ENCODE measurements around the gene LAMA2.
A peak's percentile ranks its signal among the peaks of the same experiment; 100 is the strongest.

Gene LAMA2

DNA sequence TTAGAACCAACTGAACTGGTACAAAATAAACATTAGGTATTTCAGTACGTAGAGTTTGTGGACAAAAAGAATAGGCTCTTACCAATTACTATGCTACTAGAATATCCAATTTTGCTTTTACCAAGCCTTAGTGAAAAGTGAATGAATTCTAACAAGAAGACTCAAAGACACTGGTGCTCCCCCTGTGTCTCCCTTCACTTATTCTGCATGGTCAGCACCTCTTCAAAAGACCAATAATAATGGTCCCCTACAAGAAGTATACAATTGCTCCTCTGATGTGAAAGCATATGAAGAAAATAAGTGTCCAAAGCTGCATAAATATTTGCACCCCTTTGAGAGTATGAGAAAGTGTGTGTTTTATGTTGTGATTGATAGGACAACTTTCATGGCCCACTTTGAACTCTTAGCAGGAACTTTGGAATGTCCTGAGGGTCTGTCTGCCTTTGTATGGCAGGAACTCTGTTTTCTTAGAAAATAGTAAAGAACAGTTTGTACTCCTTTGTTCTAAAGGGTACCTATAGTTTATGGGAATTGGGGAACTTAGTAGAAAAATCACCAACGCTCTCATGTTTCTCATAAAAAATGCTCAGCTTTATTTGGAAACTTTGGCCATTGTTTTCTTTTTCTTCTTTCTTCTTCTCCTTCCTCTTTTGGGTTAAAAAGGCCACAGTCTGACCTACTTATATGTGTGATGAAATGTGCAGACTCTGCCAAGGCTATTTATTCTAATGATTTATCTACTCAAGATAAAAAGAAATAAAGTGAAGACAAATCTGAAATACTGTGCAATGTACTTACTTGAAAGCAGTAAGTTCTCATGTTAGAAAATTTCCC lies 352.4 kb downstream of the LAMA2 start:
- DNase-seq, result no peak

DNA sequence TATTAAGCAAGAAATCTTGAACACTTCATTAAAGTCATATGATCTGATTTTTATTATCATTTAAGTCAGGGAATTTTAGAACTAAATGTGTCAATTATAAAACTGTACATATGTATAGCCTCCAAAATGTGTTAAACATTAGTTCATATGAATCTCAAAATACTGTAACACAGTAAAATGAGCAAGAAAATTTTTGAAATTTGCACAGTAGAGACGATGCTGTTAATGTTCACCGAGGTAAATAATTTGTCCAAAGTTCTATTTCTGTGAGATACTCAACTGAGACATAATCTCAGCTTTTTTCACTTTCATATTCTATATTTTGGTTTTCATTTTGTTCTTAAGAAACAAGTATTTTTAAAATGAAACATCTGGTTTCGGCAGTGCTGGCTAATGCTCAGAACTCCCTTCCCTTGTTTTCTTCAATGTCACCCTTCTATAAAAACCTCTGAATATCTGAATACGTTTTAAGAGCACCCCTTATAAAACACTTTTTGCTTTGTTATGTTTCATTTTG lies 353.1 kb downstream of the LAMA2 start:
- no peak for DNase-seq

DNA sequence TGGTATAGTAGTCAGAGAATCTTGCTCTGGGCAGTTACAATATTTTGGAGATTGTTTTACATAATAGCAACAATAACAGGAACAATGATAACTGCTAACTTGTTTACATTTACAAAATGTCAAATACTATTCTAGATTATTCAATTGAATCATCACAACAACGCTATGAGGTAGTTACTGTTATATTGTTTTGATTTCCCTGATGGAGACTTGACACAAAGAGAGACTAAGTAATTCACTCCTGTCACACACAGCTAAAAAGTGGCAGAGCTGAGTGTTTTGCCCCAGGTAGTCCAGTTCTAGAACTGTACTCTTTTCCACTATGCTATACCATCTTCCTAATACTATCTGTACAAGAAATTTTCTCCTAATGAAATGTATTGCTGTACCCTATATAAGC lies 356.1 kb downstream of the LAMA2 start:
- no peak for DNase-seq

DNA sequence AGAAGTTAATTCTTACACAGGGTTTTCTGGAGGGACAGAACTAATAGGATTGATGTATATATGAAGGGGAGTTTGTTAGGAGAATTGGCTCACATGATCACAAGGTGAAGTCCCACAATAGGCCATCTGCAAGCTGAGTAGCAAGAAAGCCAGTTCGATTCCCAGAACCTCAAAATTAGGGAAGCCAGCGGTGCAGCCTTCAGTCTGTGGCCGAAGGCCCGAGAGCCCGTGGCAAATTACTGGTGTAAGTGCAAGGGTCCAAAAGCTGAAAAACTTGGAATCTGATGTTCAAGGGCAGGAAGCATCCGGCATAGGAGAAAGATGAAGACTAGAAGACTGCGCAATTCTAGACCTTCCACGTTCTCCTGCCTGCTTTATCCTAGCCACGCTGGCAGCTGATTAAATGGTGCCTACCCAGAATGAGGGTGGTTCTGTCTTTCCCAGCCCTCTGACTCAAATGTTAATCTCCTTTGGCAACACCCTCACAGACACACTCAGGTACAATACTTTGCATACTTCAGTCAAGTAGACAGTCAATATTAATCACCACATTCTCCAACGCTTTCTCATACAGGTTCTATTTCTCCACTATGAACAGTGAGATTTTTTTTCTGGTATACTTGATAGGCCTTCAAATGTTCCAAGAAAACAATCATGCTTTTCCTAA lies 357.0 kb downstream of the LAMA2 start:
- no peak for DNase-seq

DNA sequence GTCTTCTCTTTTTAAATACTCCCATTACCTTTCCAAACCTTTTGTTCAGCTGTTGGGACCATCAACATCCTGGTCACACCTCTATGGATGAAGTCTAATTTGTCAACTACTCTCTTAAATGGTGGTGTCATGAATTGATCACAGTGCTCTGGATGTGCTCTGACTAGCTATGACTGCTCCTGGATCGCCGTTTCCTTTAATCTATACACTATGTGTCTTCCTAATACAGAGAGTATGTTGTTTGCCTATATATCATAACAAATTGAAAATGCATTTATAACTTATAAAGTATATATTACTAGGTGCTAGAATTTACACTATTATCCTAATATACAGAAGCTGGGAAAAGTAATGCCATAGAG lies 357.5 kb downstream of the LAMA2 start:
- DNase-seq, result no peak

DNA sequence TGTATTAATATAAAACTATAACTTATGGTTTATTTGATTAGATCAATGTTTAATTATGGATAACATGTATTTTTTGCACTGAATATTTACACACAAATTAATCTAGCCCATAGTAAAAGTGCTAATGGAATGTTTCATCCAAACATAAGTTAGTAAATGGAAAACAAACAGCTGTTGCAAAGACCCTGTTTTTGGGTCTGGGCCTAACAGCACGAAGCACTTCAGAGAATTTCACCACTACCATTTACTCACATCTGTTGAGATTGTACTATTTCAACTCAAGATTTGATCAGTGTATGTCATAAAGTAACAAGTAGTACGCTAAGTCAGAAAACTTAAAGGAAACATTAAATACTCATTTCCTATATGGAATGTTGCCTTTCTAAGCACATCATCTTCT lies 359.6 kb downstream of the LAMA2 start:
- no peak for DNase-seq

DNA sequence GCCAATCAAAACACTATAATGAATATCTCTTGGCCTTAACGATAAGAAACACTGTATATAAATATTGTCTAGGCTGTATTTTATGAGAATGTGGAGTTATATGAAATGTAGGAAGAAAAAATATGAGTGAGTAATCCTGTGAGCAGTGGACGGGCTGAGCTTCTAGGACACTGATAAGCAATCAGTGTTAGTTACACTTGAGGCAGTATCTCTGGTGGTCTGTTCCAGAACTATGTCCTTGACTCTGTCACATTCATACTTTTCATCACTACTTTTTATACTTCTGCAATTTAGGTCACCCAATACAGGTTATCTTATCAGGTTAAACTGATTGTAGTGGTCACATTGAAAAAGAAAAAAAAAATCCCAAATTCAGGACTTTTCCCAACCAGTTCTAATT lies 360.4 kb downstream of the LAMA2 start:
- no peak for DNase-seq

DNA sequence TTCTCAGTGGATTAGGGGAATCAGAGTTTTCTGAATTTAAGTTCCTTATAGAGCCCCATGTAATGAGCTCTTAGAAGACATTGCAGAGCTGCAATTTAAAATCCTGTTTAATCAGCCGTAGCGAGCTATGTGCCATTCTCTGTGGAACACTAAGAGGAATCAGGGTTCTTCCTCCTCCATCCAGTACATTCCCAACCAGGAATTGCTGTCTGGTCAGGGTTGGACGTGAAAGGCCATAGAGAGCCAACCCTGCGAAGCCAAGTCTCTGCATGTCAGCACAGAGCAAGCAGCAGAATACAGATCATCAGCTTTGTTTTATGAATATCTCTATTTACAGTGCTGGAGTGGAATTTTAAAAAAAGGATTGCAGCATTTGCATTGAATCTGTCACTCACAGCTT lies 366.0 kb downstream of the LAMA2 start:
- DNase-seq, result no peak

DNA sequence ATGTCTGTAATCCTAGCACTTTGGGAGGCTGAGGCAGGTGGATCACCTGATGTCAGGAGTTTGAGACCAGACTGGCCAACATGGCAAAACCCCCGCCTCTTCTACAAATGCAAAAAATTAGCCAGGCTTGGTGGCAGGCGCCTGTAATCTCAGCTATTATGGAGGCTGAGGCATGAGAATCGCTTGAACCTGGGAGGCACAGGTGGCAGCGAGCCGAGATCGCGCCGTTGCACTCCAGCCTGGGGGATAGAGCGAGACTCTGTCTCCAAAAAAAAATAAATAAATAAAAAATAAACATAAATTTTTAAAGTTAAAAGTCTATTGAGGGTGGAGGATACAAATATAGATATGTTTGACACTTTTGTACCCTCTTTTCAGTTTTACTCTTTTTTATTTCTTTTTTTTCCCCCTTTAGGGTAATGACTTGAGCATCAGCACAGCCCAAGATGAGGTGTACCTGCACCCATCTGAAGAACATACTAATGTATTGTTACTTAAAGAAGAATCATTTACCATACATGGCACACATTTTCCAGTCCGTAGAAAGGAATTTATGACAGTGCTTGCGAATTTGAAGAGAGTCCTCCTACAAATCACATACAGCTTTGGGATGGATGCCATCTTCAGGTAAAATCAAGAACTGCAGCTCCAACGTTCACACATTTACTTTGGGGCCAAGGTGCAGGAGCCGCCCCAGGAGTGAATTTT lies 368.9 kb downstream of the LAMA2 start:
- DNase-seq, result peak; percentile 70

DNA sequence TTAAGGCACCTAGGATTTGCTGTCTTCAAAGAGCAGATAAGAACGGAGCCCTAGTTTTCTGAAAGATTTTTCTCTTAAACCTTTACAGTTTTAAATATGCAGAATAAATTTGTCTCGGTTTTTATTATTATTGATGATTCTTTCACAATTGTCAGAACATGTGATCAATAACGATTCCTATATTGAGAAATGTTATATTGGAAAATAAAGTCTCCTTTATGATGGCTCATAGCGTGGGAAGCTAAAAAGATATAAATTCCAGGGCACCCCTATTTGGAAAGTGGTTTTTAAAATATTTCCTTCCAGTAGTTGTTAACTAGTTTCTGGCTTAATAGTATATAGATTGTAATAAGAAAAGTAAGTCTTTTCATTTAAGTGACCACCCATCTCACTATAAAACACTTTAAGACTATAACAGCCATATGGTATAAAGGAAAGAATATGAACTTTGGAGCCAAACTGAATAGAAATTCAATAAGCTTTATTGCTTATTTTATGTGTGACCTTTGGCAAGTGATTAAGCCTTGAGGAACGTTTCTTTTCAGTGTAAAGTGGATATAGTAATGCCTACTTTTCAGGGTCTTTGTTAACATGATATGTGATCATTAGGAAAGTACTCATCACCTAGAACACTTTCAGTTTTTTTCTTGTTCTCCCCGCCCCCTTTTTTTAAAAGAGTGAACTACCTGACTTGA lies 369.6 kb downstream of the LAMA2 start:
- DNase-seq, result no peak

DNA sequence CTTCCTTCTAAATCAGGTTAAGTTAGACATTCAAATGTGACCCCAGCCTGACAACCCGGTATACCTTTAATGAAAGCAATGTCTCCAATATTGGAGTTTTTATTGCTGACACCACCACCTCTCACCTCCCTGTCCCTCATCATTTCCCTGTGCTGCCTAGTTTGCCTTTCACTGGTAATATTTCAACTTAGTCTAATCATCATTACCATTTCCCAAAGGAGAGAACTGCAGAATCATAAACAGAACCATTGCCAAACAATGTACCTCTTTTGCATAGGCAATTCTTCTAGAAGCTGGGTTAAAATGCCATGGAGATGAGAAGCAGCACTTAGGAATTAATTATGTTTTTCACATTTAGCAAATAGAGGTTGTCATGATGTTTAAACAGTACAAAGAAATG lies 370.3 kb downstream of the LAMA2 start:
- DNase-seq, result no peak

DNA sequence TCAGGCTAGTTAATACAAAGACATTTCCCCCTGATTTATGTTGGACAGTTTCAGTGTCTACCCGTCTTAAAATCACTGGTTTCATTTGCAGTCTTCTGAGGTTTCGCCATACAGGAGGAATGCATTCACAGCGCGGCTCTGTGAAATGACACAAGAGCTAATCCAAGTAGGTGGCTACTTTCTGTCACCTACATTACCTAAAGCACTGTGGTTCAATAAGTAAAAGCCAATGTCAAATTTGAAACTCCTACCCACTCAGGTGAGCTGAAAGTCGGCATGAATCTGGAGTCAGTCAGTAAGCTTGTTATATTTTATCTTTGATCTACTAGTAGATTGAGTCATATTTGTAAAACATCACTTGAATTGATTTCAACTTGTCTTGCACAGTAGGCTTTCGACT lies 370.8 kb downstream of the LAMA2 start:
- DNase-seq, result no peak

DNA sequence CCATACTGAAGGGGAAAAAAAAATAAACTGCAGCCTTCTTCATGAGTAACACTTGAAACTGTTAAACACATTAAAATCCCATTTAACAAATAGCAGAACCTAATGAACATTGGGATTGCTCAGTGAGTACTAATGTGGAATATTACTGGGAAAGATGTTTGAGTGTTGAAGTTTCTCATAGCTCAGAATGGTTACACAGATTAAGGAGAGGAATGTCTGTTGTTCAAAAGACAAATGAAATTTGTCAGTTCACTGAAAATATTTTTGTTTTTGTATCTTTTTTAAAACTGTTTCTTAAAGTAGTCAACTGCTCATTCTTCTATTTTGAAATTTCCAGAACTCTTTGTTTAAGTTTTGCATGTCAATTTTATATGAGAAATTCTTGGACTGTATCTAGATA lies 374.3 kb downstream of the LAMA2 start:
- DNase-seq, result no peak

DNA sequence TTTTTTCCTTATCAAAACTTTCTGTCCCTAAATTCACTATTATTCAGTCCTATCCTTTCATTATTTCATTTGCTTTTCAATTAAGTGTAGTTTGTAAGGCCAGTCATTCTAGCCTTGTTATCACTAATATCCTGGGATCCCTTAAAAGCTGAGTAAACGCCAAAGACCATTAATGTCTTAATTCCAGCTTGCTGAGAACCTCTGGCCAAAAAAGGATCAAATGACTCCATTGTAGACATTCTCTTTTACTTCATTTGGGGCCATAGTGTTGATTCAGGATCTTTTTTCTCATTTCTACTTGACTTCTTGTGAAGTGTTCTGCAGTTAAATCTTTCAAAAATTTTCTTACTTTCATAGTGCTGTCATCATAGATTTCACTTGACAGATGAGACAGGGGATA lies 379.7 kb downstream of the LAMA2 start:
- DNase-seq, result no peak

DNA sequence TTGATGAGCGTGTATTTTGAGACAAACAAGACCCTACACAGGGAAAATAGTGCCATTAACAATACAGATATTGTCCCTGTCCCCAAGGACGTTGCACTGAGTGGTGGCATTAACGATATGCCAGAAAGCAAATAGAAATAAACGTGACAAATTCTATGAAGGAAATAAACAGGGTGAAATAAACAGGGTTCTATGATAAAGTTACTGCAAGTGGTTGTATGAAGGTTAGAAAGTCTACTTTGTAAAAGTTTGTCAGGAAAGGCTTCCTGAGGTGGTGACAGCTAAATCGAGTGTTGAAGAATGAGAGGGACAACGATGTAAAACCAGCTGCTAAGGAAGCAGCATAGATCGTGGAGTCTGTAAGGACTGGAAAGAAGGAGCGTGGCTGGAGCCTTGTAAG lies 380.2 kb downstream of the LAMA2 start:
- no peak for DNase-seq

DNA sequence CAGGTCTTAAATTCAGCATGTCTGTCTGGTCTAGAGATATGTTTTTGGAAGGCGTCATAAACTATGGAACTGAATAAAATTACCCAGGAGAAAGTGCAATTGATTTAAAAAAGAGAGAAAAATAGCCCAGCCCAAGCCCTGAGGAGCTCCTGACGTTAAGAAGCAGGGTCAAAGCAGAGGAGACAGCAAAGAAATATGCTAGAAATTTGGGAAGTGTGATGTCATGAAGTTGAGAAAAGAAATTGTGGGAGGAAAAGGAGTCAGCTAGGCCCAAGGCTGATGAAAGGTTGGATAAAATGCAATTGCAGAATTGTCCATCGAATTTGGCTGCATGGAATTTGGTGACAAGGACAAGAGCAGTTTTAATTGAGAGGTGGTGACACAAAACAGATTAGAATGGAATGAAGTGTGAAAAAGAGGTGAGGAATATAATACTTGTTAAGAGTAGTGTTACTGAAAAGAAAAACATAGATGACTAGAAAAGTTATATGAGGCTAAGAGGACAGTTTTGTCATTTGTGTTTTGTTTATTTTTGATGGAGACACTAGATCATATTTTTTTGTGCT lies 381.6 kb downstream of the LAMA2 start:
- no peak for DNase-seq

DNA sequence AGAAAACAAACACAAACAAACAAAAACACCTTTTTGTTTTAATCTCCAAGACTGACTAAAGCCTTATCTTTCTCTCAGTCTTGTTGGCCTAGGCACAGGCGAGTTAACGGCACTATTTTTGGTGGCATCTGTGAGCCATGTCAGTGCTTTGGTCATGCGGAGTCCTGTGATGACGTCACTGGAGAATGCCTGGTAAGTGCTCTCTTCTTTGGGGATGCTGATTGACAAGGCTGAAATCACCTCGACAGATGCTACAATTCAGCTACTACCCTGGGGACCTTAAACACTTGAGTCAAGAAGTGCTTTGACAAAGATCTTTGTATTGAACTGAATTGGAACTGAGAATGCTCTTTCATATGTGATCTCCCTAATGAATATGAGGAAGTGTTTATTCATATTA lies 384.1 kb downstream of the LAMA2 start:
- no peak for DNase-seq

DNA sequence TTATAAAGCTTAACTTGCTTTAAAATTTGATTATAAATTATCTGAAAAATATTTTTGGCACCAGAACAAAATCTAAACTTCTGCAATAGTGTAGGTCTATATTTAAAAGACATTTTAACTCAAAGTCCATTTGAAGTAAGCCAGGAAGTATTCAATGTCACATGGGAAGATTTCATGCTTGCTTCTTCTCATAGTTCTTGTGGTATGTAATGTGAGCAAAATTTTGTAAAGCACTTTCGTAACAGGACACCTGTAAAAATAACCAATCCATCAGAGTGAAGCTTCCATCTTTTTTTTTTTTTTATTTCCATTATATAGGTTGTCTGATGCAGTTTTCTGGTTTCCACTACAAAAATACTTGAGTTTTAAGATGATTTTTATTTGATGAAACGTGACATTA lies 386.1 kb downstream of the LAMA2 start:
- DNase-seq, result no peak

DNA sequence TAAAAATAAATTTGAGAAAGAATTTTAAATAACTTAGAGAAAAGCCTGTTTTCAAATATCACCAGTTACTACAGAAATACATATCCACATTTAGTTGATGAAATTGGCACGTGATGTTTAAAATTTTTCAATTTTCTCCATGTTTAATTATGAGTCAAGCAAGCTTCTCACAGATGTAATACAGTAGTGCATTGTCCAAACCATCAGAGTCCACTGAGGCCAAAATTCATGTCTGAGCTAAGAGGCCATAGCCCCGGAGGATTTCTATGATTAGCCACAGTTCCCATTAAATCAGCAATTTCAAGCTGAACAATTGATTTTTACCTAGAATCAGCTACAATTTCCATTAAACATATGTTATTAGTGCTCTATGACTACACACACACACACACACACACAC lies 387.0 kb downstream of the LAMA2 start:
- DNase-seq, result no peak

DNA sequence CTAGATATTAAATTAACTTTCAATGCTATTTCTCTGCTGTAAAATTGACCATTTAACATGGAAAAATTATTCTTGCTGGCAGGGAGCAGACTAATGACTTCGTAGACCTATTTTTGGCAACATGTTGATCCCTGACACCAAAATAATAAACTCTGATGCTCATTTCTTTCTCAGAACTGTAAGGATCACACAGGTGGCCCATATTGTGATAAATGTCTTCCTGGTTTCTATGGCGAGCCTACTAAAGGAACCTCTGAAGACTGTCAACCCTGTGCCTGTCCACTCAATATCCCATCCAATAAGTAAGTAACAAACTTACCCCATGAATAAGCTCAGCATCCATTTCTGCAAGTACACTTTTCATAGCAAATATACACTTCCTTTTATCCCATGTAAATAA lies 387.5 kb downstream of the LAMA2 start:
- no peak for DNase-seq

DNA sequence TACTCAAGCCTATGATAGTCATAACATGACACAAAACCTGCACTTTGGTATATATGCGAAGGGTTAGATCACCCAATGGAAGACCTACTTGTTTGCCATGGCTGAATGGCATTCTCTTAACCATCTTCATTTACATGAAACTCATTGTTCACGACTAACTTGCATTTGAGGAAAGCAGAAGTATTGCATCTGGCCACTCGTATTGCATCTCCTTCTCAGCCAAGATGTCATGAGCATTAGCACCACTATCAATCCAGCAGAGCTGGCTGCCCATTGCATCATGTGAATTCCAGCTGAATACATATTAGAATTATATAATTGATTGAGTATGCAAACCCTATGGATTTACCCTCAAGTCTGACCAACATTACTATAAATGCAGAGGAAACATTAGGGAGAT lies 390.2 kb downstream of the LAMA2 start:
- DNase-seq, result no peak

DNA sequence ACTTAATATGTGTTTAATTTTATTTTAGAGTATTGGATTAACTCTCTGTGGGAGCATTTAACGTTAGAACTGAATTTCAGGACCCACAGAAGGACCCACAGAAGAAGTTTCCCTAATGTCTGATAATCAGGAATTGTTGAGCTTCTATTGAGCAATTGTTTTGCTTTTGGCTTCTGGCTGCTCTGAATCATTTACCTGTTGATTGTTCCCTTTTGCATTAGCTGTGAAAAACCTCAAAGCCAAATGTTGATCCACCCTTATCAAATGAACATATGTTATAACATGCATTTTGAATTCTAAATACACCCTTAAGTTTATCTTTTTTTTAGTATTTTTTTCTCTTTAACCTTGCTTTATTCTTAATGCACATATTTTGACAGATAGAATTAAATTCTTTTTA lies 393.5 kb downstream of the LAMA2 start:
- no peak for DNase-seq

DNA sequence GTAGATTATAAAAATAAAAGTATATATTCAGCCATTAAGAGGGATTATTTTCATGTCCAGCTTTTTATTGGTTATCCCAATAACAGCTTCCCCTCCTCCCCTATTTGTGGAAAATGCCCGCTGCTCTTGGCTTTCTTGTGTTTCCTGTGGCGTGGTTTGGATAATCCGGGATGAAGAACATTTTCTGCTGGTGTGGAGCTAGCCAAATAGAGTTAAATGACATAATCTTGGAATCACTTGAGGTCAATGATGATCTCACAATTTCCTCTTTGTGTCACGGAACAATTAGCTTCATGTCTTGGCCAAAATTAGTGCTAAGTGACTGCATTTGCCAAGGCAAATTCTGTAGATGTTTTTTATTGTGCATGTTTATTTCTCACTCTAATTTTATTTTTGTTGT lies 394.0 kb downstream of the LAMA2 start:
- no peak for DNase-seq

Measured in activated effector memory CD4-positive, alpha-beta T cell treated with anti-CD3 and anti-CD28 coated beads, Interleukin-2, amount 50 U/mL, for 16 hours (primary cell).